Myocyte (in vitro differentiated cells): ENCODE data around the gene PRDX1. TPM values are rescaled to one million over a fixed set of nuclear protein-coding genes. Genes with fewer than 3 reads are reported as not detected.
"Not testable (repeated sequence)": the region's sequence is repeated elsewhere in the genome, so short reads cannot be mapped to it uniquely, and the experiment has no call there.

Source experiments
- DNase-seq: peaks from one replicate; pipeline ENCODE4 v3.0.0-alpha.2; 2012; ENCODE audit warnings: low read depth
- total RNA-seq: library from RNA; depleted of rRNA; stranded (reverse); fragments of >200 nt; gene quantifications from 2 replicates; pipeline ENCODE4 v1.2.3, GENCODE V29; 2014

The PRDX1 gene
- total RNA-seq, 1 donor from 2014 or later = 808 TPM

GRCh38 chr1:45467353-45467752 lies 54.3 kb downstream of the PRDX1 start:
- not testable (repeated sequence) for DNase-seq

- DNase-seq = no peak
Observed at GRCh38 chr1:45465277-45465676, 56.4 kb downstream of the PRDX1 start.

Other genes starting within 250 kb of the PRDX1 start
- gene HPDL, start 195.0 kb downstream of the PRDX1 start, total RNA-seq = not detected in 2 replicates
- 4.6 and 4.7 TPM in 2 replicates for gene TOE1, start 181.7 kb downstream of the PRDX1 start, total RNA-seq
- 10.7 and 12.9 TPM in 2 replicates for gene MUTYH, start 181.4 kb downstream of the PRDX1 start, total RNA-seq
- gene TESK2, start 30.7 kb downstream of the PRDX1 start, total RNA-seq = 1.1 and 1.7 TPM in 2 replicates
- gene CCDC163, start 21.8 kb downstream of the PRDX1 start, total RNA-seq = 0.62 TPM in 2 replicates
- 3.5 and 6.8 TPM in 2 replicates for gene MMACHC, start 21.6 kb downstream of the PRDX1 start, total RNA-seq
- gene AKR1A1, start 28.9 kb upstream of the PRDX1 start, total RNA-seq = 75.2 and 83.6 TPM in 2 replicates
- 30.8 and 32.6 TPM in 2 replicates for gene NASP, start 62.2 kb upstream of the PRDX1 start, total RNA-seq
- gene CCDC17, start 102.2 kb upstream of the PRDX1 start, total RNA-seq = 0.78 and 1.9 TPM in 2 replicates
- 131 and 134 TPM in 2 replicates for gene GPBP1L1, start 164.6 kb upstream of the PRDX1 start, total RNA-seq
- gene TMEM69, start 166.3 kb upstream of the PRDX1 start, total RNA-seq = 22.1 and 31.1 TPM in 2 replicates
- gene IPP, start 228.8 kb upstream of the PRDX1 start, total RNA-seq = 13.7 and 18.4 TPM in 2 replicates